Fibroblast of upper back skin (primary cell): ENCODE data around the gene KCNK17.
"Not testable (repeated sequence)": the region's sequence is repeated elsewhere in the genome, so short reads cannot be mapped to it uniquely, and the experiment has no call there.

Source experiments
- DNase-seq: peaks from one replicate; pipeline ENCODE4 v3.0.0-alpha.2; 2013

Gene KCNK17

DNA sequence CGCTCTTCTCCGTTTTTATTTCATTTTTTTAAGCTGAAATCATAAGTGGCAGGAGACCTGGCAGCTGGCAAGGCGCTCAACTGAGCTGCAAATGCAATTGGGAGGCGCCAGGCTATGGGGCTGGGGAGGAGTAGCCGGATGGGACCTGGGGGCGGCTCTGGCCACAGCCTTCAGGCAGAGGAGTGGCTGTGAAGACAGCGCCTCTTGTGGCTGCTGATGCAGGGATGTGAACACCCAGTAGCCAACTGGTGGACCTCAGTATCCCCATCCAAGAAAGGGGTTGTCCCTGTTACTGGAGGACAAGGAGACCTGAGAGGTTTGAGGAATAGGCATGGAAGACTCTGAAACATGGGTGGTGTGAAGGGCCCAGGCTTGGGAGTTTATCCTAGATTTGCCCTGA lies 12.6 kb downstream of the KCNK17 start:
- DNase-seq = no peak

DNA sequence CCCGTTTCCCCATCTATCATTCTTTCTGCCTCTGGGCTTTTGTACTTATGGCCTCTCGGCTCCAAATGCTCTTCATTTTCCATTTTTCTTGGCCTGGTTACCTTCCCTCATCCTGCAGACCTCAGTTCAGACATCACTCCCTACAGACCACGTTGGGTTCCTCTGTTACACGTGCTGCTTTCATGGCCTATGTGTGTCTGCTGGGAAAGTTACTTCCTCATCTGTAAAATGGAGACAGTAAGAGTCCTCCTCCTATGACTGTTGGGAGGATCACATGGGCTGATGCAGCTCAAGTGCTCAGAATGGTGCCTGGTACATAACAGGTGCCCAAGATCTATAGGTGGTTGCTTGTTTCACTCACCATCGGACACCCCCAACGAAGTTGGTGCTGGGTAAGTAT lies 13.5 kb downstream of the KCNK17 start:
- no peak for DNase-seq

DNA sequence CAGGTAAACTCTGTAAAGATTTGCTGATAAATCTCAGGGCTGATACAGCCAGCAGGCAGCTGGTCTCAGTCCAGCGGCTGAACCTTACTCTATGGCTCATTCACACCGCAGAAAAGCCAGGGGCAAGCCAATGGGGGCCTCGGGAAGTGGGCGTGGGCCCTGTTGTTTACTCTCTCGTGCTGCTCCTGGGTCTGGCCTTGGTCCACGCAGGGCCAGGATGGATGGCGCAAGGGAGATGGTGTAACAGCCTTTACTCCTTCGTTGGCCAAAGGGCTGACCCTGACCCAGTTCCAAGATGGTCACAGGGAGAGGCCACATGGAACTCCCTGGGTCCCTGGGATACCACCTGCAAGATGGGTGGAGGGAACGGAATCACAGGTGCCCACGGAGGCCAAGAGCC lies 16.2 kb downstream of the KCNK17 start:
- DNase-seq = no peak

DNA sequence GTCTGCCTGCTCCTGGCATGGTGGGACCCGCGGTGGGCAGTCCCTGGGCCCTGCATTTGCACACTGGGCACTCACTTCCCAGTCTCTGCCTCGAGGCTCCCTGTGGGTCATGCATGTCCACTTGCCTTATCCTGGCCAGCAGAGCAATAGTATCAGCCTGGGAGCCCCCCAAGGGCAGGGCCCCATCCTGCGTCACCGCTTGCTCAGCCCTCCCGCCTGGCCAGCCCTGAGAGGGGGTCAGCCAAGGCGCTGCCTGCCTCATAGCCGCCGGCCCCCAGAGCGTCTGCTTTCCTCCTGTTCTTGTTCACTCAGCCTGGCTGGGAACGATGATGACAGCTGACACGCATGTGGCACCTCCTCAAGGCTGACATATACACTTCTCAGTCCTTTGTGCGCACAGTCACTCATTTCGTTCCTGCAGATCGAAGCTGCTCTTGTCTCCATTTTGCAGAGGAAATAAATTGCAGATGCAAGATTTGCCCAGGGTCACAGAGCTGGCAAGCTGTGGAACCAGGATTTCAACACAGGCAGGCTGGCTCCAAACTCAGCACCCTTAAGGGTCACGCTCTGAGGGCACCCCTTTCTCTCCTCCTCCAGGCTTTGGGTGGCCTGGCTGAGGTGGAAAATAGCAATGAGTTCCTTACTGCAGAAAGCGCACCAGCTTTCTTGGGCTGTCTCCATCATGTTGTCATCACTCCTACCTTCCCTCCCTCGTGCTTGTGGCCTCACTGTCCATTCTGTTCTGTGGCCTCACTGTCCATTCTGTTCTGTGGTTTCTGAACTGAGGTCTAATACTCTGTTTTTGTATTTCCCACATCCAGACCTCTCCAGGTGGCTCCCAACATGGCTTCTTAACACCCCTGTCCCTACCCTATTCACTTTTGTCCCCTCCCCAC lies 17.2 kb downstream of the KCNK17 start:
- DNase-seq = peak; percentile 2

DNA sequence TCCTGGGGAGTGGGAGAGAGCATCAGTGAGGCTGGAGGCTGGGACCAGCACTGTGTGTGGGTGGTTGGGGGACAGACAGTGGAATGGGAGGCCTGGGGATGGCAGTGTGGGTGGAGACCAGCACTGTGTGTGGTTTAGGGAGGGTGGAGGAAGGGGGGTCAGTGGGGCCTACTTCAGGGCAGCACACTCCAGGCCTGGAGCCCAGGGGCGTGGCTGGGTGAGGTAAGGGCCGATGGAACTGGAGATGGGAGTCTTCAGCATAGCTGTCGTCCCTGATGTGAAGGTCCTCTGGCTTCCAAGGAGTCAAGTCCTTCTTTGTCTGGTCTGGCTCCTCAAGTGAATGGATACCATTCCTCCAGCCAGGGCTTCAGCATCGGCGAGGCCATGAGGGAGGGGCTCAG lies 18.6 kb downstream of the KCNK17 start:
- no peak for DNase-seq

- DNase-seq = no peak
Observed at GRCh38 chr6:39294899-39295298, 19.3 kb downstream of the KCNK17 start.

DNA sequence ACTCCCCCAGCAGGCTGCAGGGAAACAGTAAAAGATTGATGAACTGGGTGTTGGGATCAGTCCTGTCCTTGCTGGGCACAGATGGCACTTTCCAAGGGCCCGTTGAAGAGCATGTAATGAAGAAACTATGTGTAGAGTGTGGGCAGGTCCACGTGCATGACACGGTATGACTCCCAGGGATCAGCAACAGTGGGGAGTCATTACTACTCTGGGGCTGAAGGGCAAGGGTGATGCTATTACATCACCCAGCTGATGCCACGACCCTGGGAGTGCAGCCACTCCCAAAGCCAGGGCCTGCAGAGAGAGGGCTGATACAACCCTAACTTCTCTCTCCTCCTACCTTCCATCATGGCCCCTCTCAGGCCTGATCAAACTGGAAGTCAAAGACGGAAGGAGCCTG lies 20.1 kb downstream of the KCNK17 start:
- DNase-seq = no peak

- DNase-seq = no peak
Observed at GRCh38 chr6:39292637-39293036, 21.6 kb downstream of the KCNK17 start.

DNA sequence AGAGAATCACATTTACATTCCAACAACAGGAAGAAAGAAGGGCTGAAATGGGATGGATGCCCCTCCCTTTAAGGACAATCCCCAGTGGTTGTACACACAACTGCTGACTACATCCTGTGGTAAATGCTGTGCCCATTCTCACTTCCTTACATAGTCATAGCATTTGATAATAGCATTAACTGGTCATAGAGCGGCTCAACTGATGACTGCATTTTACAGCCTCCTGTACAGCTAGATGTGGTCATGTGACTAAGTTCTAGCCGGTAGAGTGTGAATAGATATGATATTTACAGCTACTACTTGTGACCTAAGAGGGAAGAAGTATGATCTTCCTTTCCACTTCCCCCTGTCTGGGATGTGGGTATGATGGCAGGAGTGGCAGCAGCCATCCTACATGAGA lies 24.7 kb downstream of the KCNK17 start:
- DNase-seq = no peak

GRCh38 chr6:39287601-39288000 lies 26.6 kb downstream of the KCNK17 start:
- DNase-seq = no peak

DNA sequence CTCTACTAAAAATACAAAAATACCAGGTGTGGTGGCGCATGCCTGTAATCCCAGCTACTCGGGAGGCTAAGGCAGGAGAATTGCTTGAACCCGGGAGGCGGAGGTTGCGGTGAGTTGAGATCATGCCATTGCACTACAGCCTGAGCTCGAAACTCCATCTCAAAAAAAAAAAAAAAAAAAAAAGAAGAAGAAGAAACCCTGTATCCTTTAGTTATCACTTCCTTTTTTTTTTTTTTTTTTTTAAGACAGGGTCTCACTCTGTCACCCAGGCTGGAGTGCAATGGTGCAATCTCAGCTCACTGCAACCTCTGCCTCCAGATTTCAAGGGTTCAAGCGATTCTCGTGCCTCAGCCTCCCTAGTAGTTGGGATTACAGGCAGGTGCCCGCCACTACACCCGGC lies 27.6 kb downstream of the KCNK17 start:
- not testable (repeated sequence) for DNase-seq

DNA sequence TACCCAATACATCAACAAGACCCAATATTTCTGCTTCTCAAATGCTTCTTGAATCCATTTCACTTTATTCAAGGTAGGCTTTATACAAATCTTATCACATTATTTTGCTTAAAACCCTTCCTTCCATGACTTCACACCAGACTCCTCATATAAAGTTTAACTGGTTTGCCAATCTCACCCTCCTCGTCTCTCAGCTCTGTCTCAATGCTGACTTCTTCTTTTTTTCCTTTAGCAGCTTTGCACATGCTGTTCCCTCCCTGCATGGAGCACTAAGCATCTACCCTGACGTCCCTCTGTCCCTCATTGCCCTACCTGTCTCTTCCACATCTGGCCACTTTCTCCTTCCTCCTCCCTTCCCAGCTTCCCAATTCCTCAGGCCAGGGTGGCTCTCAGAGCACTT lies 31.4 kb downstream of the KCNK17 start:
- no peak for DNase-seq

GRCh38 chr6:39281312-39281980 lies 32.8 kb downstream of the KCNK17 start:
- DNase-seq = no peak

GRCh38 chr6:39280247-39280731 lies 33.9 kb downstream of the KCNK17 start:
- DNase-seq = no peak

GRCh38 chr6:39279539-39279938 lies 34.7 kb downstream of the KCNK17 start:
- no peak for DNase-seq

DNA sequence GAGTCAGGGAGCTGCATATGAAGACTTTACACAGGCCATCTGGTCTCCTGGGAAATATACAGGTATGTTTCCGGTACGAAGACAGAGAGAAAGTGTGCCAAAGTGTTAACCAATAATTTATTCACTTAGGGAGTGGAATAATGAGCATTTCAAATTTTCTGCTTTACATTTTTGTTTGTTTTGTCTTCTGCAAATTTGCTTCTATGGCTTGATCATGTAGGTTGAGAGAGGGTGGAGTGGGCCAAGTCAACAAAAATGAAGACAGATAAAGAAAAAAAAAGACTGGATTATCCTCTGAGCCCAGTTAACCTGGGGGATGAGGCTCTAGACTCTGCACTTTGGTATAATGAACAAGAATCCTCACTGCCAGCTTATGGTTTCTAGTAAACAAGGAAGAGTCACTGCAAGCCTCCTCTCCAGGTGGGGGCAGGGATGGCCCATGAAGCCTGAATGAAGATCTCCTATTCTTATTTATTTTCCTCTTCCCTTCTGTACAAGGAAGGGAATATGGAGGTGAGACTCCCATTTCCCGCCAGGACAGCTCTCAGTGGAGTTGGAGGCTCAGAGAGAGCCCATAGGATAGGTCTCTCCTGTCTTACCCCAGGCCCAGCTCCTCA lies 37.7 kb downstream of the KCNK17 start:
- no peak for DNase-seq

DNA sequence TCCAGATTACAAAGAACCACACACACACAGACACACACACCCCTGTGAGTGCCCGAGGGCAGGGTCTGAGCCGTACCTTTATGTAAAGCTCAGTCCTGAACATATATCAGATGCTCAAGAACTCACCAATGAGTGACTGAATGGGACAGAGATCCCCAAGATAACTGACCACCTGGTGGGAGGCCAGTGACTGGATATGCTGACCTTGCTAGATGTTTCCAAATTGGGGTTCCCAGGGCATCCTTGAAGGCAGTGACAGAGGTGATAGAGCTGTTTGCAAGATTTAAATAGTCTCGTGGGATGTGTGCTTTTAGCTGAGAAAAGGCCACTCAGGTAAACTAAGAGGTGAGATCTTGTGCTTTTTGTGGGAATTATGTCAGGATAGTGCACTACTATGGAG lies 39.3 kb downstream of the KCNK17 start:
- no peak for DNase-seq

- no peak for DNase-seq
Observed at GRCh38 chr6:39274471-39274870, 39.7 kb downstream of the KCNK17 start.

DNA sequence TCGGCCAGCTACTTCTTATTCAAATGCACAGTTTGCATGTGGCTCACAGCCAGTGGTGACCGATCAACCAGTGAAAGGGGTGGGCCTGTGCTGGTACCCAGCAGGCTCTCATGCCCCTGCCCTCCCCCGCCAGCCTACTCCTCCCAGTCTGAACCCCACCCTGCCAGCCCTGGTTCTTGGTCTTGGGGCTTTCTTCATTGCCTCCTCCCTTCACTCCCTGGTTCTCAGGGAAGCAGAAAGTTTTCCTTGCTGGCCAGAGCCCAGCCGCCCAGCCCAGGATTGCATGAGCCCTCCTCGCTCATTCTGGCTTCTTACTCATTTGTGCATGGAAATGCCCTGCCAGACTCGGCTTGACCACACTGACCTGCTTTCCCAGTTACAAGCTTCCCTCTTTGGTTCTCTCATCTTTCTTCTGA lies 40.8 kb downstream of the KCNK17 start:
- no peak for DNase-seq

DNA sequence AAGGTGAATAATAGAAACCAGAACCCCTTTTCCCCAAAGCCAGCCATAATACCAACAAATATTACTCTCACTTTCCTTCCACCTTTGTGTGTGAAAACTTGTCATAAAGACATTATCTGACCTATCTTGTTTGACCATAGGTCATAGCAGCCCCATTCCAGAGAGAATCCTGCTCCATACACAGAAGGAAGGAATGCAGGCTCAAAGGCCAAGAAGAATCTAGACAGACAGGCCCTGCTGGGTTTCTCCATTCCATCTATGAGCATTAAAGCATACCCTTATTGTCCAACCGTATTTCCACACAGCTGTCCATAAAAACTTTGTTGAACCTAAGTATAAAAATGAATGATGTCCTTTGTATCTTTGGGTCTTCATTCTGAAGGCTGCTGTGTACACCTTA lies 44.3 kb downstream of the KCNK17 start:
- no peak for DNase-seq

DNA sequence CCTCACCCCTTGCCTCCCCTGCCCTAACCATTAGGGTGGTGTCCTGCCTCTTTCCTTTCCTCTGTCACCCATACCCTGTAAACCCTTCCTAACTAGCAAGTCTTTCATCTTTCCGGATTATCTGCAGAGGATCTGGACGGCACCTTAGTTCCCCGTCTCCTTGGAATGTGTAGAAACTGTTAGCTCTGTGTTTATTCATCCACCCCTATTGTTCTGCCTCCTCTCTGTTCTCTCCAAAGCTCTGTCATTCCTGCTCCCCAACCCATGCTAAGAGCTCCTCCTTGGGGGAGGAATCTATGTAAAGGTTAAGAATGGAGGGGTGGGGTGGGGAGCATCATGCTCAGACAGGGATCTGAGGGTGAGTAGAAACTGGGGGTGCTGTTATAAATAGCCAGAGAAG lies 45.5 kb downstream of the KCNK17 start:
- no peak for DNase-seq

- DNase-seq = no peak
Observed at GRCh38 chr6:39268171-39268570, 46.0 kb downstream of the KCNK17 start.

DNA sequence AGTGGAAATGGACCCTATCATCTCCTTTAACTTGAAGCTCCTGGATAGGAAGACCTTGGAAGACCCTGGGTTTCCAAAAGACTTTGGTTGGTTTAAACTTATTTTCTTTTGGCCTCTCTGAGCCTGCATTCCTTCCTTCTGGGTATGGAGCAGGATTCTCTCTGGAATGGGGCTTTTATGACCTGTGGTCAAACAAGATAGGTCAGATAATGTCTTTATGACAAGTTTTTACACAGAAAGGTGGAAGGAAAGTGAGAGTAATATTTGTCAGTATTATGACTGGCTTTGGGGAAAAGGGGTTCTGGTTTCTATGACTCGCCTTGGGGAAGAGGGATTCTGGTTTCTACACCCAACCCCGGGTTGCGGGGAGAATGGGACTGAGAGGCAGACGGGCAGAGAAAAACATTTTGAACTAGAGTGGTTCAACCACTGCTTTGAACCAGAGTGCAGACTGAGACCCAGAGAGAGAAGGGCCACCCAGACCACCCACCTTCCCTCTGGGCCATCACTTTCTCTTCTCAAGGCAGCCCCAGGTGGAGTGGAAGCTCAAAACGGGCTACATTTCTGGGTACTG lies 47.4 kb downstream of the KCNK17 start:
- no peak for DNase-seq

- no peak for DNase-seq
Observed at GRCh38 chr6:39266375-39266774, 47.8 kb downstream of the KCNK17 start.
